GM12865 (cell line): ENCODE results near the gene CACNA1H.
"Not testable (repeated sequence)": the region's sequence is repeated elsewhere in the genome, so short reads cannot be mapped to it uniquely, and the experiment has no call there.

Experiments used
- DNase-seq: peaks from one replicate; pipeline ENCODE4 v3.0.0; 2010; ENCODE audit warnings: low read depth
- H3K4me3 ChIP-seq: 2 replicates; pipeline ENCODE4 v1.5.1; 2011; ENCODE audit warnings: mild to moderate bottlenecking, low read depth, low read length, control low read depth
- CTCF ChIP-seq: IDR thresholded peaks from 2 replicates; pipeline ENCODE4 v1.5.1; 2011; ENCODE audit warnings: low read length, control low read depth, low read depth, inconsistent platforms; ENCODE audit not compliant: insufficient read depth; ENCODE audit errors: missing control alignments

The CACNA1H gene

DNA sequence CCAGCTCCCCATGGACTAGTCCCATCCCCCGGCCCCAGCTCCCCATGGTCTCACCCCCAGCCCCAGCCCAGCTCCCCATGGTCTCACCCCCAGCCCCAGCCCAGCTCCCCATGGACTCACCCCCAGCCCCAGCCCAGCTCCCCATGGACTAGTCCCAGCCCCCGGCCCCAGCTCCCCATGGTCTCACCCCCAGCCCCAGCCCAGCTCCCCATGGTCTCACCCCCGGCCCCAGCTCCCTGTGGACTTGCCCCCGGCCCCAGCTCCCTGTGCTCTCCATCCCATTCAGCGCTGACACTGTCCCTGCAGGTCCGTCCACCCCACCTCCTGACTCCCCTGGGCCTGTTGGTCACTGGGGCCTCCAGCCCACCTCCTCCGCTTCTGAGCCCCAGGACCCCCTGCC lies 78.4 kb downstream of the CACNA1H start:
- DNase-seq, H3K4me3 ChIP-seq: not testable (repeated sequence)

DNA sequence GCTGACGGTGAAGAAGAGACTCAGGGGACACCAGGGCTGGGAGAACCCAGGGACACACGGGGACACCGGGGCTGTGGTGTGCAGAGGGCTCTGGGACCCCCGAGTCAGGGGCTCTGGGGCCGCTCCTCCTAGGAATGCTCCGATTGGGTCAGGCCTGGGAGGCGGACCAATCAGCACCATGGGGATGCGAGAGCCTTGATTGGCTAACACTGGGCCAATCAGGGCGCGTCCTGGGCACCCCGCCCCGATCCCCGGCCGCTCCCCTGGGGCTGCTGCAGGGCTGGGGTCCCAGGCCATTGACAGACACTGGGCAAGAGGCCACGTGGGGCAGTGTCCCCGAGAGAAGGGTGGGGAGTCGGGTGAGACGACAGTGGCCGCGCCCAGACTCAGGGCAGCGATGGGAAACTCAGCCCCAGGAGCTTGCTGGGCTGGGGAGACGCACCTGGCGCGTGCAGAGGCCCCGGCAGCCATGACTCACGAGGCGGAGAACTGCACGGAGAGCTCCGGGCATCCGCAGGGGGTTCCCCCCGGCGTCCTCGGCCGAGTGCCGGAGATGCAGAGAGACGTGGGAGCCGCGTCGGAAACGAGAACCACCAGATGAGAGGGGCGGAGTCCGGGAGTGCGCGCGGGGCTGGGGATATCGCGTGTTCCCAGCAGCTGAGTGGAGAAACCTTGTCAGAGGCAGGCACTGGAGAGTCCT lies 79.3 kb downstream of the CACNA1H start:
- not testable (repeated sequence) for DNase-seq, H3K4me3 ChIP-seq

DNA sequence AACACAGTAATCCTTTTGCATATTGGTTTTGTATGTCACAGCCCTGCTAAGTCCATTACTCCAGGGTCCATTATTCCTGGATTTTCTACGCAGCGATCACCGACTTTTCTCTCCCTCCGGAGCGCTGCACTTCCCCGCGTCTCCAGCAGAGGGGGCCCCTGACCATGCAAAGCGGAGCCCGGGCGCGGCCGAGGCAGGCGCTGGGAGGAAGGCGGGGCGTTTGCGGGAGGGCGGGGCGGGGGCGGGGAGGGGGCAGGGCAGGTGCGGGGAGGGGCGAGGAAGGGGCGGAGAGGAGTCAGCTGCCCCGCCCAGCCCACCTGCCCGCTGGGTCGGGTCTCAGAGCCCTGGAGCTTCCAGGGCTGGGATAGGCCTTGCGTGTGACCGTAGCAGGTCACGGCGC lies 83.8 kb downstream of the CACNA1H start:
- not testable (repeated sequence) for DNase-seq, H3K4me3 ChIP-seq

GRCh38 chr16:1237990-1238389 lies 85.1 kb downstream of the CACNA1H start:
- H3K4me3 ChIP-seq: no peak overlapping the region
- TF ChIP-seq CTCF: no peak
- no peak for DNase-seq

GRCh38 chr16:1238909-1239308 lies 86.0 kb downstream of the CACNA1H start:
- H3K4me3 ChIP-seq, DNase-seq: not testable (repeated sequence)

DNA sequence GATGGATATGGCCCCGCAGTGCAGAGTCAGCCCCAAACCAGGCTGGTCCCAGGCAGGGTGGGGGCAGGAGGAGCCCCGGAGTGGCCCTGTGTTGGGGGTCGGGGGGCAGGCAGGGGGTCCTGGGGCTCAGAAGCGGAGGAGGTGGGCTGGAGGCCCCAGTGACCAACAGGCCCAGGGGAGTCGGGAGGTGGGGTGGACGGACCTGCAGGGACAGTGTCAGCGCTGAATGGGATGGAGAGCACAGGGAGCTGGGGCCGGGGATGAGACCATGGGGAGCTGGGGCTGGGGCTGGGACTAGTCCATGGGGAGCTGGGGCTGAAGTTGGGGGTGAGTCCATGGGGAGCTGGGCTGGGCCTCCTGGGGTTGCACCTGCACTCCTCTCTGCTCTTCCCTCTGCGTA lies 86.7 kb downstream of the CACNA1H start:
- not testable (repeated sequence) for H3K4me3 ChIP-seq, DNase-seq

GRCh38 chr16:1240436-1240835 lies 87.5 kb downstream of the CACNA1H start, which contains the start of gene TPSAB1:
TPSAB1 (plus strand) TSS chr16:1240705; CDS start chr16:1240939, 234 bp downstream.
- not testable (repeated sequence) for H3K4me3 ChIP-seq, DNase-seq

DNA sequence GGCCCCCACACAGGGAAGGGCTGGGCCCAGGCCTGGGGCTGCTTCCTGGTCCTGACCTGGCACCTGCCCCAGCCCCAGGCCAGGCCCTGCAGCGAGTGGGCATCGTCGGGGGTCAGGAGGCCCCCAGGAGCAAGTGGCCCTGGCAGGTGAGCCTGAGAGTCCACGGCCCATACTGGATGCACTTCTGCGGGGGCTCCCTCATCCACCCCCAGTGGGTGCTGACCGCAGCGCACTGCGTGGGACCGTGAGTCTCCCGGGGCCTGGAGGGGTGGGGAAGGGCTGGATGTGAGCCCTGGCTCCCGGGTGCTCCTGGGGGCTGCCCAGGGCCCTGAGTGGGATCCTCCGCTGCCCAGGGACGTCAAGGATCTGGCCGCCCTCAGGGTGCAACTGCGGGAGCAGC lies 88.2 kb downstream of the CACNA1H start:
- H3K4me3 ChIP-seq: not testable (repeated sequence)

DNA sequence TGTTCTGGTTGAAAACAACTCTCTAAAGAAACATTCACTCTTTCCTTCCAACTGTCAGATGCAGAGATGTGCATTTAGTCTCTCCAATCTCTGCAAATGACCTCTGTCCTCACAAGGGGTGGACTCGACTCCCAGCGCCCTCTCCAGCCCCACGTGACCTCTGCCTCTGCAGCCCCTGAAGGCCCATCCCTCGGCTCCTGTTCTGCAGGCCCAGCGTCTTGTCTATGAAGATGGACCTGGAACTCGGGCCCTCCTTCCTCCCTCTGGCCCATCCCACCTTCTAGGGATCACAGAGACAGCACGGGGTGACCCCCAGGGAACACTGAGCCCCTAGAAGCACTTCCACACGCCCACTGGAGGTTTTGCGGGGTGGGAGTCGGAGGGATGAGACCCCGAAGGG lies 90.5 kb downstream of the CACNA1H start:
- DNase-seq, H3K4me3 ChIP-seq: not testable (repeated sequence)

More for the DNA sequence above, 88.2 kb downstream of the CACNA1H start:
- not testable (repeated sequence) for DNase-seq

- not testable (repeated sequence) for H3K4me3 ChIP-seq, DNase-seq
These were observed 91.3 kb downstream of the CACNA1H start for GRCh38 chr16:1243907-1244850.

DNA sequence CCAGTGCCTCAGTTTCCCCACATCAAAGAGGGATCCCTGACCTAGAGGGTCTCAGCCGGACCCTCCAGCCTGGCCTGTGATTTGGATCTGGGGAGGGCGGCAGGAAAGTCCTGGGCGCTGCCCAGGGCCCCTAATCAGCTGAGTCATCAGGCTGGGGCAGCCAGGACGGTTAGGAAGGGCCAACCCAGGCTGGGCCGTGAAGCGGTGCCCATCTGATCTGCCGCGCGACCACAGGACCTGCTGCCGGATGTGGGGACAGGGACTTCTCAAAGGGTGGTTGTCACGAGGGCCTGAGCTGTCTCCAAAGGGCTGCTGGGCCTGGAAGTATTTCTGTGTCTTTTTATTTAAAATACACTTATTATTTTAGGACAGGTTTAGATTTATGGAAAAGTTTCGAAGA lies 92.0 kb downstream of the CACNA1H start:
- H3K4me3 ChIP-seq: no peak overlapping the region
- DNase-seq: no peak
- TF ChIP-seq CTCF: no peak

DNA sequence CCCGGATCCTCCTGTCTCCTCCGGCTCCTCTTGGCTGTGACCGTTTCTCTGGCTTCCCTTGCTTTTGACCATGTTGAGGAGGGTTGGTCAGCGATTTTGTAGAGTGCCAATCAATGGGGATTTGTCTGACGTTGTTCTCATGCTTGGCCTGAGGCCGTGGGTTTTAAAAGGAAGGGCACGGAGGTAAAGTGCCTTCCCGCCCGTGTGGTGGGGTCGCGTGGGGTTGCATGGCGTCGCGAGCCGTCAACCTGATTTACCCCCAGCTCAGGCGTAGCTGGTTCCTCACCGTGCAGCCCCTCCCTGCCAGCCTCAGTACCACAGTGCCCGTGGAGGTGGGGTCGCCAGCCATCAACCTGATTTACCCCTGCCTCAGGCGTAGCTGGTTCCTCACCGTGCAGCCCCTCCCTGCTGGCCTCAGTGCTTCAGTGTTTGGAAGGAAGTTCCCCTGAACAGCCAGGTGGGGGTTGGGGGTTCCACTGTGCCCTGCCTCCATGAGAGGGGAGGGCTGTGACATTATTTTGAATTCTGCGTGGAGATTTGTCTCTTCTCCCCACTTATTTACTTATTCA lies 92.6 kb downstream of the CACNA1H start:
- no peak for DNase-seq
- H3K4me3 ChIP-seq: no peak overlapping the region
- TF ChIP-seq CTCF: no peak

GRCh38 chr16:1247903-1248537 lies 95.1 kb downstream of the CACNA1H start:
- not testable (repeated sequence) for H3K4me3 ChIP-seq, DNase-seq

DNA sequence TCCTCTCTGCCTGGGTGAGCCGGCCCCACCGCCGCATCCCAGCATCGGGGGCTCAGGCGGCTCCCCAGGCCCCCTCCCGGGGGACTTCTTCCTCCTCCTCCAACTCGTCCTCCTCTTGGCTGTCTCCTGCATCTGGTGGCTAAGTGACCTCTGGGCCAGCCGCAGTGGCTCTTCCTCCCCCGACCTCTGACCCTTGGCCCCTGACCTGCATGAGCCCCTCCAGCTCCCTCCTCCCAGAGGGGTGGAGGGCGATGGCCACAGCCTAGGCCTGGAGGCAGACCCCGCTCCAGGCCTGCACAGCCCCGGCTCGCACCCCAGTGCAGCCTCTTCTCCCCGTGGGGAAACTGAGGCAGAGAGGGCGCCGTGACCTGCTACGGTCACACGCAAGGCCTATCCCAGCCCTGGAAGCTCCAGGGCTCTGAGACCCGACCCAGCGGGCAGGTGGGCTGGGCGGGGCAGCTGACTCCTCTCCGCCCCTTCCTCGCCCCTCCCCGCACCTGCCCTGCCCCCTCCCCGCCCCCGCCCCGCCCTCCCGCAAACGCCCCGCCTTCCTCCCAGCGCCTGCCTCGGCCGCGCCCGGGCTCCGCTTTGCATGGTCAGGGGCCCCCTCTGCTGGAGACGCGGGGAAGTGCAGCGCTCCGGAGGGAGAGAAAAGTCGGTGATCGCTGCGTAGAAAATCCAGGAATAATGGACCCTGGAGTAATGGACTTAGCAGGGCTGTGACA lies 96.3 kb downstream of the CACNA1H start:
- DNase-seq, H3K4me3 ChIP-seq: not testable (repeated sequence)
